HG02943 (cell line): ENCODE results near the gene RFK.

ENCODE experiments used
- ATAC-seq: cut with Tn5 transposase; IDR thresholded peaks from one replicate; pipeline ENCODE4 v1.9.1; 2021; ENCODE audit warnings: mild to moderate bottlenecking, low read depth, moderate library complexity; ENCODE audit not compliant: unreplicated experiment

The RFK gene

GRCh38 chr9:76413658-76414057 is 19.4 kb upstream of the RFK start:
- ATAC-seq = no peak

GRCh38 chr9:76412638-76413037 is 18.4 kb upstream of the RFK start:
- no peak for ATAC-seq

GRCh38 chr9:76405868-76406267 is 11.6 kb upstream of the RFK start:
- no peak for ATAC-seq

GRCh38 chr9:76405340-76405739 is 11.1 kb upstream of the RFK start:
- ATAC-seq = no peak

- ATAC-seq = no peak
These were observed 10.2 kb upstream of the RFK start for GRCh38 chr9:76404401-76404800.

- ATAC-seq = peak; percentile 91
These were observed 9.1 kb upstream of the RFK start for GRCh38 chr9:76403352-76403751.

- ATAC-seq = no peak
These were observed 7.5 kb upstream of the RFK start for GRCh38 chr9:76401580-76402354.

GRCh38 chr9:76401176-76401575 is 7.0 kb upstream of the RFK start:
- no peak for ATAC-seq

GRCh38 chr9:76400534-76401096 is 6.4 kb upstream of the RFK start:
- no peak for ATAC-seq

- no peak for ATAC-seq
These were observed 5.6 kb upstream of the RFK start for GRCh38 chr9:76399856-76400255.

GRCh38 chr9:76396597-76396996 is 2.4 kb upstream of the RFK start:
- ATAC-seq = no peak

- ATAC-seq = no peak
These were observed 1.9 kb upstream of the RFK start for GRCh38 chr9:76396144-76396543.

GRCh38 chr9:76395381-76395780 is 1.2 kb upstream of the RFK start:
- no peak for ATAC-seq

GRCh38 chr9:76394960-76395252 is 680 bp upstream of the RFK start:
- peak; percentile 56 for ATAC-seq

- no peak for ATAC-seq
These were observed 3.6 kb downstream of the RFK start for GRCh38 chr9:76390656-76391055.

GRCh38 chr9:76379494-76379893 is 14.7 kb downstream of the RFK start:
- ATAC-seq = no peak

GRCh38 chr9:76378367-76379073 is 15.7 kb downstream of the RFK start:
- no peak for ATAC-seq

- ATAC-seq = no peak
These were observed 16.4 kb downstream of the RFK start for GRCh38 chr9:76377791-76378190.

GRCh38 chr9:76374783-76375559 is 19.3 kb downstream of the RFK start:
- no peak for ATAC-seq

- no peak for ATAC-seq
These were observed 20.3 kb downstream of the RFK start for GRCh38 chr9:76373784-76374474.
